Stimulated activated CD8-positive, alpha-beta memory T cell treated with anti-CD3 and anti-CD28 coated beads, Interleukin-2, amount 100 ng/mL, for 1 hour (primary cell): ENCODE data around the gene ZNF839.
A peak's percentile ranks its signal among the peaks of the same experiment; 100 is the strongest.
"Not testable (repeated sequence)": the region's sequence is repeated elsewhere in the genome, so short reads cannot be mapped to it uniquely, and the experiment has no call there.

Source experiments
- DNase-seq, 2 donors: peaks; one replicate each; pipeline ENCODE4 v3.0.0-alpha.2; 2020; ENCODE audit warnings: low read depth in 2 of 2

Gene ZNF839

DNA sequence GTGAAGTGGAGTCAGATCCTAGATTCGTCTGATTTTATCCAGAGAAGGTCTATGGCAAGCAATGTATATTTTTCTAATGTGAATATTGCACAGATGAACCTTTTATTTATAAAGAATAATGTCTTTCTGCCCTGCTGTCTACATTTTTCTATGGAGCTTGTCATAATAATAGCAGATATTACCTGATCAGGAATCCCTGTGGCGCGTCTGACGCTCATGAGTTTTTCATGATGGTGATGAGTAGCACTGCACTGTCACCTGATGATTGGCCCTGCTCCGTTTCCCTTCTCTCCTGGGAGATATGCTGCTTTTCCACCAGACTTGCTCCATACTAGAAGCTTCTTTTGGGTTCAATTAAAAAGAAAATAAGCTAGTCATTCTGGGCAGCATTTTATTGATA is 22.7 kb downstream of the ZNF839 start:
- no peak for DNase-seq

DNA sequence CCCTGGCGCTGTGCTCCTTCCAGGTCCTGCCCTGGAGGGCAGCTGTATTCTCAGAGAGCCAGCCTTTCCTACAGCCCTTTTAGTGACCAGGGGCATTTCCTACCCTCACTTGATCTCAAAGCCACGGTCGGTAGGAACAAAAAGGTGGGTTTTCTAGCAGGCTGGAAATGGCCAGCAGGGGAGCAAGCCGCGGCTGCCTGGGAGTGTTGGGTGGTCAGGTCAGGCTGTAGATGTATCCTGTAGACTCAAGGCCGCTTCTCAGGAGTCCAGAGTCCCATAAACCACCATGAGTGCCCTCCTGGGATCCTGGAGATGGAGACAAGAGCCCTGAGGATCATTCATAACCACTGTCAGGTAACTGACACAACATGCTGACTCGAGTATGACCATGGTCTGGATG is 24.5 kb downstream of the ZNF839 start:
- DNase-seq: no peak

DNA sequence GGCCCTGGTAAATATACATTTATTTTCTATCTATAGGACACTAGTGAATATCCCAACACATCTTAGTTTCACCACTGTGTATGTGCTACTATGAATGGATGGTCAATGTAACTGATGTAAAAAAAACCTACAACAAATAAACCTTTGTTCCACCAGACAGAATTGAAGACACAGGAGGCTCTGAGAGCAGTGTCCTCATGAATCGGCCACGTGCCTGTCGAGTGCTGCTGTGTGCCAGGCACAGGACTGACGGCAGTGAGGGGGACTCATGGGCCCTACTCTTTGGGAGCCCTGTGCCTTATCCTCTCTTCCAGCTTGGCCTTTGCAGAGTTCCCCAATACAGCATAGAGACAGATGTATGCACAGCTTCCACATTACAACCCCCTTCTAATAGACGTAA is 24.9 kb downstream of the ZNF839 start:
- no peak for DNase-seq

DNA sequence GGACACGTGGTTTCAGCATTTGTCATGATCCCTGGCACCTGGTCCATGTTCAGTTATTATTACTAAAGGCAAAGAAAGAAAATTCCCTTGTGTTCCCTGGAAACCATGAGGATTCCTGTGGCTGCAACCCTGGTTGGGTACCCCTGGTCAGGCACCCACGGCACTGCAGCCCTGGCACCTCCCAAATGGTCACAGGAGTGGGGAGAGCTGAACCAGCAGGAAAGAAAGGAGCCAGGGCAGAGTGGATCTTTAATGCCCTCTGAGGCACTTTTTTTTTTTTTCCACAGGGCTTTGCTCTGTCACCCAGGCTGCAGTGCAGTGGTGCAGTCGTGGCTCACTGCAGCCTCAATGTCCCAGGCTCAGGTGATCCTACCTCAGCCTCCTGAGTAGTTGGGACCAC is 25.7 kb downstream of the ZNF839 start:
- DNase-seq: no peak

DNA sequence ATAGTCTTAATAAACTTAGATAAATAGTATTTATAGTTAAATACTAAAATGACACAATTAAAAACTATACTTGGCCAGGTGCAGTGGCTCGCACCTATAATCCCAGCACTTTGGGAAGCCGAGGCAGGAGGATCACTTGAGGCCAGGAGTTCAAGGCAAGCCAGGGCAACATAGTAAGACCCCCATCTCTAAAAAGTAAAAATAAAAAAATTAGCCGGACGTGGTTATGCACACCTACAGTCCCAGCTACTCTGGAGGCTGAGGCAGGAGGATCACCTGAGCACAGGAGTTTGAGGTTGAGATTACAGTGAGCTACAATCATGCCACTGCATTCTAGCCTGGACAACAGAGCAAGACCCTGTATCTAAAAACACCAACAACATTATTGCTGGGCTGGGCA is 27.1 kb downstream of the ZNF839 start:
- no peak for DNase-seq

DNA sequence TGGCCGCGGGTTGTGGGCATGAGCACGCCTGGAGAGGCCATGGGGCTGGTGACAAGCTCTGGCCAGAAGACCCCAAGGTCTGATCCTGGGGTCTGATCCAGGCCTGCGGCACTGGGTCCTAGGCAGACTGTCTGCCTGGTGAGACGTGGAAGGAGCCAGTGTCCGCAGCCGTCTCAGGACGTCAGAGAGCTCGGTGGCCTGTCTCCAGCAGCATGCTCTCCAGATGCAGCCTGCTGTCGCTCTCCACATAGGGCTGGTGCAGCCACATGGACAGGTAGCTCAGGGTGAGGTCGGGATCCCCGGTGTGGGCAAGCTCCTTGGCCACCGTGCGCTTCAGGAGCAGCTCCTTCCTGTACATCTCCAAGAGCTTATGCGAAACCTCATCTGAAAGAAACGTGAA is 28.8 kb downstream of the ZNF839 start:
- no peak for DNase-seq

DNA sequence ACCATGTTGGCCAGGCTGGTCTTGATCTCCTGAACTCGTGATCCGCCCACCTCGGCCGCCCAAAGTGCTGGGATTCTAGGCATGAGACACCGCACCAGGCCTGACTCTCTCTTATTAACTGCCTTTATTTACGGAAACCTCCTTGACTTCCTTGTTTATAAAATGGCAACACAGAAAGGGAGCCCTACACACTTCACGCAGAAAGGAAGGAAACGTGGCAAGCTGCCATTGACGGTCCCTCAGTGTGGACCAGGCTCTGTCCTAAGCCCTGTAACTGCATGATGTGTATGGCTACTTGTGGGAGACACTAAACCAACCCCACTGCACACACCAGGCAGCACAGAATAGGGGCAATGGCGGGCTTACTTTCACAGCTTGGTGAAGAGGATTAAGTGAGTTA is 31.5 kb downstream of the ZNF839 start:
- no peak for DNase-seq

DNA sequence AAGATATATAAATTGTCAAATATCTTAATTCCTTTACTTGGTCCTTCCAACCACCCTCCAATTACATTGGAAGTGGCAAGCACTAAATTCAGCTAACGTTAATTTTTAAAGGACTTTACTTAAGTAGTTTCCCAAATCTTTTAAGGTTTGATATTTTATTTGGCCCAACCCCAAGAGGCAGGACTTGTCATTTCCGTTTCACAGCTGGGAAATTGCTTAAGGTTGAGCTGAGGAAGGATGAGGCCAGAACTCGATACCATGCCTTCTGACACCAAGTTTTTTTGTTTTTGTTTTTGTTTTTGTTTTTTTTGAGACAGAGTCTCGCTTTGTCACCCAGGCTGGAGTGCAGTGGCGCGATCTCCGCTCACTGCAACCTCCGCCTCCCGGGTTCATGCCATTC is 32.0 kb downstream of the ZNF839 start:
- DNase-seq: not testable (repeated sequence)

DNA sequence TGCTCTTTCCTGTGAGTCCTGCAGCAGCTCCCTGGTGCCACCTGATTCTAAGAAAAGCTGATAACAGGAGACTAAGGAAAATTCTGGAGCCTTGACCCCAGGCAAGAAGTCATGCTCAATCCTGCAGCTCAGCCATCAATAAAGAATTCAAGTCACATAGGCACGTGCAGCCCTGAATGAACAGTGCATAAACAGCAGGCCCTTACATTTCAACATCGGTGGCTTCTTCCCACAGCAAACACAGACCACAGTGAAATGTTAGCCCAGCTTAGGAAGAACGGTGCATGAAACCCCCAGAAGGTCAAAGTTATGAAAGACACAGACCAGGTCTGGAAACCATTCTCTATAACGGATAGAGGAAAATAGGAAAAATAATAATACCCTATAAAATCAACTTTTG is 32.7 kb downstream of the ZNF839 start:
- no peak for DNase-seq

DNA sequence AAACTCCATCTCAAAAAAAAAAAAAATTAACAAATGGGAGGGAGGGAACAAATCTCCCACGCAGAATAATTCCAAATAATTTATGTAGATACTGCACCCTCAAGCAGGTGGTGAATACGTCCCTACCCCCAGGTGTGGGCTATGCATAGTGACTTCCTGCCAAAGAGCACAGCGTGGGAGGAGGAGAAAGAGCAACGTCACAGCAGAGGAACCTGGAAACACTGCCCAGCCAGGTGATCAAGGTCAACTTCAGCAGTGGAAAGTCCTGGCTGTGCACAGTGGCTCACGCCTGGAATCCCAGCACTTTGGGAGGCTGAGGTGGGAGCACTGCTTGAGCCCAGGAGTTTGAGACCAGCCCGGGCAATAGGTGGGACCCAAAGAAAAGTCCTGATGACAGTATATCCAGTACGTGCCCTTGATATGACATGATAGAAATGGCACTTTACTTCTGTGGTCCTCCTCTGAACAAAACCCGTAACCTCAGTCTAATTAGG is 33.6 kb downstream of the ZNF839 start:
- no peak for DNase-seq

DNA sequence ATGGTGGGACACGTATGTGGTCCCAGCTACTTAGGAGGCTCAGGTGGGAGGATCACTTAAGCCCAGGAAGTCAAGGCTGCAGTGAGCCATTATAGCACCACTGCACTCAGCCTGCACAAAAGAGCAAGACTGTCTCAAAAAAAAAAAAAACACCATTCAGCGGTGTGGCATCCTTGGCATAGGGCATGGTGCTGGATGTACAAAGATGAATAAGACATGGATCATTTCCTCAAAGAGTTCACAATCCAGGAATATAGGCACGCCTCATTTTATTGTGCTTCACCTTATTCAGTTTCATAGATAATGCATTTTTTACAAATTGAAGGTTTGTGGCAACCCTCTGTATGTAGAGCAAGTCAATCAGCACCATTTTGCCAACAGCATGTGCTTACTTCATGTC is 36.7 kb downstream of the ZNF839 start:
- DNase-seq: no peak

DNA sequence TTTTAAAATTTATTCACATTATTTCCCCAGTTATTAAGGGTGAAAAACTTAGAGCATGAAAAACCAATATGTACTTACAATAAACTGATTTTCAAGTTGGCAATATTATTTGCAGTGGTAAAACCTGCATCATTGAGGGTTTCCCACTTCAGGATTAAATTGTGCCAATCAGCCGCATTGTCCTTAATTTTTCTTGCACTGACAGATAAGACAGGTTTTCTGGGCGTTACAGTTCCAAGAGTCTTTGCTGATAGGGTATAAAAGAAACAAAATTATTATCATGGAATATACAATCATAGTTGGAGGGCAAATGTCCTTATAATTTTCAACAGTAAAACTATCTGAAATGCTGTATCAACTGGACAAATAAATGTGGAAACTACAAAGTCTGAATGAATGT is 39.8 kb downstream of the ZNF839 start:
- DNase-seq: no peak

DNA sequence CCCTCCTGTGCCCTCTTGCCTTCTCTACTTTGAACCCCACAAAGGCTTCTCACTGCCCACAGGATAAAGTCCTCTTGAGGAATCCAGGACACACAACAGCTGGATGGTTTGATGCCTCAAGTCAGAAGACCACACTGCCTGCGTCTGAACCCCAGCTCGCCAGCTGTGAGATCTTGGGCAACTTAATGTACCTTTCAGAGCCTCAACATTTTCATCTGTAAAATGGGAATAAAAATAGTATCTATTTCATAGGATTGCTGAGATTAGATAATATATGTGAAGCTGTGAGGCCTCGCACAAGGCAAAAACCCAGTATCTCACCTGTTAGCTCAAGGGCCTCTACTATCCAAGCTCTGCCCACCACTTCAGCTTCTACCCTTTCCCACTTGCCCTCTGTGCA is 40.8 kb downstream of the ZNF839 start:
- DNase-seq: no peak

DNA sequence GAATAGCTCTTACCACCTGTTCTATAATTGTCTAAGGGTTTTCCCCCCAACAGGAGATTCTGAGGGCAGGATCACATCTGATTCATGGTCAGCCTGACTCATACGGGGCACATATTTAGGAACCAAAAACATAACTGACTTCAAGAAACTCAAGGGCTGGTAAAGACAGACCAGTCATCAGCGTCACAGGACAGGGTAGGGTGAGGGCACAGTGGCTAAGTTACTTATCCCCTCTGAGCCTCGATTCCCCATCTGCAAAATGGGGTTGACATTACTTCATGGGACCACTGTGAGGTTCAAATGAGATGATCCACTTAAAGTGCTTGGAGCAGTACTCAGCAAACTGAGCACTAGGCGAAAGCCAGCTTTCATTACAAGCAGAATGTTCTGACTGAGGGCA is 42.5 kb downstream of the ZNF839 start:
- no peak for DNase-seq

DNA sequence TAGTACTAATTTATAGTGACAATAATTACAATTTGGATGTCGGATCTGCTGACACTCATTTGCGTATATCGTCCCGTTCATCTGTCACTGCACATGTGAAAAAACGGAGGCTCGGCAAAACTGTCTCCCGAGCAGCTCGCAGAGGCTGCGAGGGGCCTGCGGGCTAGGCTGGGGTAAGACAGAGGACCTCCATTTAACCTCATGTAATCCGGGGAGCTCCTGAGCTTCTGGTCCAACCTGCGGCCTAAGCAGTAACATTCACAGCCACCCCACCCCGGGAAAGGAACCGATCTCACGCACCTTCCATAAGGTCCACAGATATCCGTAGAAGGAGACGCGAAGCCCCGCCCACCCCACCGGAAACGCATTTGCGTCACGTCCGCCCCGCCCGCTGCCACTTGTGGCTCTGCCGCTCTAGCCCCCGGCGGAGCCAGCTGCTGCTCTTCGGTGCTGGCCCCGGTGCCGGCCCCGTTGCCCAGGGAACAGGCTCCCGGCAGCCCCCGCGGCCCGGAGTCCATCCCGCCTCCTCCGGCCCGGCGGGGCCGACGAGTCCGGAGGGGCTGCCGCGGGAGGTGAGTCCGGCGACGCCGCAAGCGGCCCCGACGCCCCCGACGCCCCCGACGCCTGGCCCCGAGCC is 43.1 kb downstream of the ZNF839 start, which contains the start of the genes CINP and TECPR2:
CINP (minus strand) TSS at position 346 of the 637 bp plus-strand sequence; CDS start at position 307, 39 bp downstream.
TECPR2 (plus strand) TSS at position 397 of the 637 bp plus-strand sequence. CDS start 13,781 bp downstream, outside the sequence.
- peak; percentile 94 to 96 for DNase-seq

DNA sequence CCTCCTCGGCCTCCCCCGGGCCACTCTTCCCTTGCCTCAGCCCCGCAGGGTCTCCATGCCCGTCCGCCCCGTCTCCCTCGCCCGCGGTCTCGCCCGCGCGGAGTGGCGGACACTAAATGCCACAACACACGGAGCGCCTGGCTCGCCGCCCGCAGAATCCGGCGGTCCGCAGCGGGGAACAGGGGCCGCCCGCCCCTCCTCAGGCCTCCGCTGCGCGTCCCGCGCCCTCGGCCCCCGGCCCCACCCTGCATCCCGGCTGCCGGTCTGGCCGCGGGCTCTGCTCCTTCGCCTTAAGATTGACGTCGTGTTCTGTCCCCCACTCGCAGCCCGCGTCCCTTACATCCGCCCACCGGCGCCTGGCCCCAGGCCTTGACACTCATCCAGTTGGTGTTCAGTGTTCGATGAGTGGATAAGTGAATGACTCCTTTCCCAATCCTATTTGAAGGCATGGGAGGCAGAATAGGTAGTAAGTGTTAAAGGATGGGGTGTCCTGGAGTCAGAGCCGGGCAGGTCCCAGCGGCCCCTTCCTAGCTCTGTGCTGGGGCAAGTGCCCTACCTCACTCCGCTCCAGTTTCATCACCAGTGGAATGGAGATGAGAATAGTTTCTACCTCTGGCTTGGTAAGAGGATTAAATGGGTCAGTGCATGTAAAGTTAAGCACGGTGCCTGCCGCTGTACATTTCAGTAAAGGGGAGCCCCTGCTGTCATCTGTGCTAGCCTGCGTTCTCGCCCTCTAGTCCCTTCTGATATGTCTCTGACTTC is 43.8 kb downstream of the ZNF839 start:
- no peak for DNase-seq

DNA sequence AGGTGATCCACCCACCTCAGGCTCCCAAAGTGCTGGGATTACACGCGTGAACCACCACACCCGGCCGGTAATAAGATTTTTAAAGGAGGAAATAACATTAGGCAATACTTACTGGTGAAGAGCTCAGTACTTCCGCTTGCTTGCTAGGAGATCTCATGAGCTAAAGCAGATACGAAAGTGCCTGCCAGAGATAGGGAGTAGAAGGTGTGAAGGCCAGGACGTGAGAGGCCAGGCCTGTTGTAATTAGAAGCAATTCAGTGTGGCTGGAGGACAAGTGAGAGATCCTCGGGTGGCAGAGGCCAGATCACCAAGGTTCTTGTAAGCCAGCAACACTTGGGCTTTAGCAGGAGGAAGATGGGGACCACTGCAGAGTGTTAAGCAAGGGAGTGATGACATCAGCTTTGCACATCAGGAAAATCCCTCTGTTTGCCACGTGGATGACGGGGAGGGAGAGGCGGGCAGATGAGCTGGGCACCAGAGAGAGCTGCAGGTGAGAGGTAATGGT is 50.8 kb downstream of the ZNF839 start:
- DNase-seq: no peak

DNA sequence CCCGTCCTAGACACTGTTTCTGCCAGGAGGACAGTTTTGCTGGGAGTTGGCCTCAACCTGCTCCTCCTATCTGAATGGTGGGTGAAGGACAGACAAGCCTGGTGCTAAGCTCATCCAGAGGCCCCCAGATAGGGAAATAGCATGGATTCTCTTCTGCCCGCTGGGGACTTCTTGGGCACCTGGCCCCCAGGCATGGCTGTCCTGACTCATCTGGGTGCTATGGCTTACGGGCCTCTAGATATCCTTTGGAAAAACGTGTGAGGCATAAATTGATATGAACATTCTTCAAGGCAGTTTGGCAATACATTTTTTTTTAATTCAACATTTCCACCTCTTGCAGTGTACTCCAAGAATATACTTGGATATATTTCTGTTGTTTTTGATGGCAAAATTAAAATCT is 51.8 kb downstream of the ZNF839 start:
- DNase-seq: no peak

DNA sequence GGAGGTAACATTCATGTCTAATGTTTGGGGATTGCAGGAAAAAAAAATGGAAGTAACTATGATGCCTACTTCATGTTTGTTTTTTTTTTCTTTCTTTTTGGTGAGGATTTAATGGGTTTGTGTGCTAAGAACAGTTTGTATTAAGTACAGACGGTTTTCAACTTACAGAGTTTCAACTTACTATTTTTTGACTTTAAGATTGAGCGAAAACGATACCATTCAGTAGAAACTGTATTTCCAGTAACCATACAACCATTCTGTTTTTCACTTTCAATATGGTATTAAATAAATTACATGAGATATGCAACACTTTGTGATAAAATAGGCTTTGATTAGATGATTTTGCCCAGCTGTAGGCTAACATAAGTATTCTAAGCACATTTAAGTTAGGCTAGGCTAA is 53.6 kb downstream of the ZNF839 start:
- no peak for DNase-seq

DNA sequence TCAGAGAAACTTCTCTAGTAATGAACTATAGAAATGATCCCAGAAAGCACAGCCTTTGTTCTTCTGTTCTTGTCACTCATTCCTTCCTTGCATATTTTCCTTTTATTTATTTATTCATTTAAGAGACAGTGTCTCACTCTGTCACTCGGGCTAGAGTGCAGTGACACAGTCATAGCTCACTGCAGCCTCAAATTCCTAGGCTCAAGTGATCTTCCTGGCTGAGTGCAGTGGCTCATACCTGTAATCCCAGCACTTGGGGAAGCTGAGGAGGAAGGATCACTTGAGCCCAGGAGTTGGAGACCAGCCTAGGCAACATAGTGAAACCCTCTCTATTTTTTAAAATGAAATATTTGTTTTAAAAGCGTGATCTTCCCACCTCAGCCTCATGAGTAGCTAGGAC is 54.7 kb downstream of the ZNF839 start:
- no peak for DNase-seq

DNA sequence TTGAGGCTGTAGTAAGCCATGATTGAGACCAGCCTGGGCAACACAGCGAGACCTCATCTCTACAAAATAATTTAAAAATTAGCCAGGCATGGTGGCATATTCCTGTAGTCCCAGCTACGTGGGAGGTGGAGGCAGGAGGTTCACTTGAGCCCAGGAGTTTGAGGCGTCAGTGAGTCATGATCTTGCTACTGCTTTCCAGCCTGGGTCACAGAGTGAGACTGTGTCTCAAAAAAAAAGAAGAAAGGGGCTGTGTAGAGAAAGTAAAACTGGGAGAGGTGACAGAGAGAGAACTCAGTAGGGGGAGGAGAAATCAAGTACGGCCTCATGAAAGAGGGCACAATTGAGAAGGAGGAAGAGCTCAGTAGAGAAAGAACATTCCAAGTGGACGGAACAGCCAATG is 55.6 kb downstream of the ZNF839 start:
- no peak for DNase-seq

DNA sequence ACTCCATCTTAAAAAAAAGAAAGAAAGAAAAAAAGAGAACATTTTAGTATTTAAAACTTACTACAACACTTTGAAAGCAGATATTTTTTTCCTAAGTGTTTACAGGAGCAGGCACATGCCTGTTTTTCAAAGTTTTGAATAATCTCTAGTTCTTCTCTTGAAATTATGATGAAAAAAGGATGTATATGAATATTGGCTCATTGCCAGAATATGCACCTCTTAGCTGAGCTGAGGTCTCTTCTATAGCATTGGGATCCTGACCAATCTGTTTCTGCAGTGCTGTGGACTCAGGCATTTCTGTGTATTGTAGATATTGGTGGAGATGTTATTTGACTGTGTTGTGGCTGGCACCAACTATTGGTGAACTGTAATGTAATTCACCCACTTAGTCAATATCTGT is 58.1 kb downstream of the ZNF839 start:
- DNase-seq: no peak

DNA sequence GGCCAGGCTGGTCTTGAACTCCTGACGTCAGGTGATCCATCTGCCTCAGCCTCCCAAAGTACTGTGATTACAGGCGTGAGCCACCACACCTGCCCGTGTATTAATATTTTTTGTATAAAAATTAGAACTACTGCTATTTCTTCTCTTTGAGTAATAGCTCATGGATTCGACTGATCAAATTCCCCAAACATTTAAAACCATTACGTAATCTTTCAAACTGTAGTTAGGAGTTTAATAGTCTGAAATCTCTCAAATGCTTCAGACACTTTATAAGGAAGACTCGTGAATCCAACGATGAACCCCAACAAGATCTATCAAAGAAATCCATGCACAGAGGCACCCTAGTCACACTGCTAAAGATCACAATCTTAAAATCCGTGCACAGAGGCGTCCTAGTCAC is 59.3 kb downstream of the ZNF839 start:
- no peak for DNase-seq
